Cerebellar cortex (tissue), 1 donor: ENCODE results near the gene P2RY4.
"Not testable (repeated sequence)": the region's sequence is repeated elsewhere in the genome, so short reads cannot be mapped to it uniquely, and the experiment has no call there.

Source experiments
- DNase-seq: peaks from one replicate; pipeline ENCODE4 v3.0.0-alpha.2; 2015; ENCODE audit warnings: low spot score

The P2RY4 gene

DNA sequence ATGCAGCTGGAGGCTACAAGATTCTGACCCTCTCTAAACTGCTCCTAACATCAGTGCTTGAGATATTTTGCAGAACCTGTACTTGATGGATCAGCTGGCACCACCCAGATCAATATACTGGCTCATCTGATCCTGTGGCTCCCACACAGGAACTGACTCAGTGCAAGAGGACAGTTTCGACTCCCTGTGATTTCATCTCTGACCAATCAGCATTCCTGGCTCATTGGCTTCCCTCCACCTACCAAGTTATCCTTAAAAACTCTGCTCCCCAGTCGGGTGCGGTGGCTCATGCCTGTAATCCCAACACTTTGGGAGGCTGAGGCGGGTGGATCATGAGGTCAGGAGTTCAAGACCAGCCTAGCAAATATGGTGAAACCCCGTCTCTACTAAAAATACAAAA, 16.4 kb downstream of the P2RY4 start:
- not testable (repeated sequence) for DNase-seq

DNA sequence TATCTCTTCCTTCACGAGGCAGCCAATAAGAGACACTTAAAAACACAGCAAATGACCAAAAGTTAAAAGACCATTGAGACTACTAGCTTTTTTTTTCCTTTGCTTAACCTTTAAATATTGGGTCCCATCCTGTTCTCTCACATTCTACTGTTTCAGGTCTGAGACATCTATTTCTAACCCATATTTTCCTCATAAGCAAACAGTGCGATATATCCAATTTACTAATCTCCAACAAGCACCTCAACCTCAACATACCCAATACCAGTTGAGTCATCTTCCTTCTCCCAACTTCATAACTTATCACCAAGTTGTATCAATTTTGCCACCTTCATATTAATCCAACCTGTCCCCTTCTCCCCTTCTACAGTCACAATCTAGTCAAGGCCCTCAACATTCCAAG, 18.5 kb downstream of the P2RY4 start:
- no peak for DNase-seq

DNA sequence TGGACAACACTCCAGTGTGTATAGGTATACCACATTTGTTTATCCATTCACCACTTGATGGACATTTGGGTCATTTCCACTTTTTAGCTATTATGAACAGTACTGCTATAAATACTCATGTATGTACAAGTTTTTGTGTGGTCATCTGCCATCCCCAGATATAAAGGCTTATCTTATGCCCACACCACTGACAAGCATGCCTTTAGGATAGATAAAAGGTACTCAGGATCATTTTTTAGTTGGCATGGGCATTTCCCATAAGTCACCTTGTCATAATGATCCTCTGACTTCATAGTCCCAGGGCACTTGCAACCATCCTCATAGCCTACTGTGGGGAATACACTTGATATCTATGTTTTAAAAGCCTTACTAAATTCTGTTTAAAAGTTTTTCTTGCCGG, 19.3 kb downstream of the P2RY4 start:
- no peak for DNase-seq

DNA sequence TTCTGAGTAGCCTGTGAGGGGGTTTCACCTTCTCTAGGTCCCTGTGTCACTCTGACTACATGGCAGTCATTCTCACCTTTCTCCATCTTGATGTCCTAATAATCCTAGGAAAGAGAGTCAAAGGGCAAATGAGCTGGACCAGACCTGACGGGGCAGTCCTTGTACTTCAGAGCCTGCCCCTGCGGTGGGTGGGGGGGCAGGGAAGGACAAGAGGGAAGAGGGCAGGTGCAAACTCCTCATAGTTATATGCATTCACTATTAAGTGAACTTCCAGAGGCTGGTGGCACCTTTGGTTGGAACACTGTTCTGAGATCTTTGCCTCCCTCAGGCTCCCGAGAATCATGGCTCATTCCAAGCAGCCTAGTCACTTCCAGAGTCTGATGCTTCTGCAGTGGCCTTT, 25.6 kb downstream of the P2RY4 start, which contains the start of gene AWAT1:
AWAT1 (plus strand) TSS at position 301 of the 400 bp plus-strand sequence; CDS start at position 342, 41 bp downstream.
- no peak for DNase-seq

DNA sequence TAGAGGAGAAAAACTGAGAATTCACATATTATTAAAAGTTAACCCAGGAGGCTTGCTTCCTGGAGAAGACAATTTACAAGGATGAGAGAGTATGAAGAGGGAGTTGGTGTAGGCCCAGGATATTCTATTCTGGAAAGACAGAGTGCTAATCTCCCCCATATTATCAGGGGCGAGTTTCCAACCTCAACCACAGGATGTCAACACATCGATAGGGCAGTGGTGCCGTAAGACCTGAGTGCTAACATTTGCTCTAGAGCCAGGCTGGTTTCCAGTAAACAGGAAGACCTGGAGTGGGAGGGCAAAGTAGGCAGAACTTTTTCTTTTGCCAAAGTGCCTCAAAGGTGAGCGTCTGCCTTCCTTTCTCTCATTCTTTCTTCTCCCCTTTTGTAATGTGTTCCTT, 28.3 kb downstream of the P2RY4 start:
- no peak for DNase-seq

DNA sequence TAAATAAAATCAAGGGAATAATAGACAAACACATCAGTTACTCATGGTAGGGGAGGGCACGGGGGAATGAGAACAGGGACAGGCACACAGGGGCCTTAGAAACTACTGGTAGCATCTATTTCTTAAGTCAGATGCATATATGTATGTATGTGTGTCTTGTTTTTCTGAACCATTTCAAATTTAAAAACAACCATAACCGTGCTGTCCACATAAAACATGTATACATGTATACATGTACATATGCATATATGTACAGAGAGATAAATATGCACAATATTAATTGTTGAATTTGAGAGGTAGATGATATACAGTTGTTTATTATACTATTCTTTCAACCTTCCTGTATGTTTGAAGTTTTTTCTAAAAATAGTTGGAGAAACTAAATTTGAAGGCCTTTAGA, 33.3 kb downstream of the P2RY4 start:
- DNase-seq: no peak

DNA sequence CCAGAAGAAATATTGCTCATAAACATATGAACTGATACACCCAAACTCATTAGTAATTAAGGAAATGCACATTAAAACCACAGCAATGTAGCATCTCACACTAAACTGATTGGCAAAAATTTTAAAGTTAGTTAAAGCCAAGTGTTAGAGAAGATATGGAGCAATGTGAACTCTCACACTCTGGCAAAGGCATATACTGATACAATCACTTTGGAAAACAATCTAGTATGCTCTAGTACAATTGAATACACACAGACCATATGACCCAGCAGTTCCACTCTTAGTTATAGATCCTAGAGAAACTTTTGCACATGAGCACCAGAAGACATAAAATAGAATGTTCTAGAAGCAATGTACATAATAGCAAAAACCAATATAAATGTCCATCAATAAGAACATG, 34.0 kb downstream of the P2RY4 start:
- DNase-seq: no peak

DNA sequence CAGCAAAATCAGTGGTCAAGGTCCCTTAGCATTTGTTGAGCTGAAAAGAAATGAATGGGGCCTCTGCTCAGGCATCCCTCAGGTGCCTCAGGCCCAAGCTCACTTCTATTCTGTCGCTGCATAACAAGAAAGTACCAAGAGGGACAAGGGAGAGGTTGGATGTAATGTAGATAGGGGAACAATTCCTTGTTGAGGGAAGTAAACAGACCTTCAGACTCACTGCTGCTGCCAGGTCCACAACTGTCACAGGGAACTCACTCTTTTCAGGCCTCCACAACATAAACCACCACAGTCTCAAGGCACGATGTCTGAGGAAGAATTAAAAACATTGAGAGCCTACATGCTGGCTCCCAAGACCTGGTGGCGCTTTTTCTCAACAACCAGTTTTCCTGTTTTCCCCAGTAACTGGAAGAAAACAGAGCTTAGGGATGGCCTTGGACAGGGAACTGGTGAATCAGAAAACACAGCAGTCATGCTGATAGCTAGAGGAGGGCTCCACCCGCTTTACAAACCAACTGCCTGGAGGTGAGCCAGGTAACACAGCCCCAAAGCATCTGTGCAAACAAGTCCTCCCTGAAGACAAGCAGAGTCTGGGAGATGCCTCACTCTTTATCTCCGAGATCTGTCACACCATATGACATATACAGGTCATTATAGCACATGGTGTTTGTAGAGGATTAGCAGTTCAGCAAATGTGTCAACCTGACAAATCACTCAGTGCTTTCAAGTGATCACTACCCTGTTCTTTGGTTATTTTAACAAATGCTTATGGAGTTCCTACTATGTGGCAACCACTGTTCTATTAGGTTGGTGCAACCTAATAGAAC, 39.9 kb downstream of the P2RY4 start:
- DNase-seq: no peak

DNA sequence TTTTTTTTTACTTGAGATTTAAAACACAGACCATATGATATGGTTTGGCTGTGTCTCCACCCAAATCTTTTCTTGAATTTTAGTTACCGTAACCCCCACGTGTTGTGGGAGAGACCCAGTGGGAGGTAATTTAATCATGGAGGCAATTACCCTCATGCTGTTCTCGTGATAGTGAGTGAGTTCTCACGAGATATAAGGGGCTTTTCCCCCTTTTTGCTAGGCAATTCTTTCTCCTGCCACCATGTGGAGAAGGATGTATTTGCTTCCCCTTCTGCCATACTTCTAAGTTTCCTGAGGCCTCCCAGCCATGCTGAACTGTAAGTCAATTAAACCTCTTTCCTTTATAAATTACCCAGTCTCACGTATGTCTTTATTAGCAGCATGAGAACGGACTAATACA, 50.4 kb downstream of the P2RY4 start:
- DNase-seq: not testable (repeated sequence)

DNA sequence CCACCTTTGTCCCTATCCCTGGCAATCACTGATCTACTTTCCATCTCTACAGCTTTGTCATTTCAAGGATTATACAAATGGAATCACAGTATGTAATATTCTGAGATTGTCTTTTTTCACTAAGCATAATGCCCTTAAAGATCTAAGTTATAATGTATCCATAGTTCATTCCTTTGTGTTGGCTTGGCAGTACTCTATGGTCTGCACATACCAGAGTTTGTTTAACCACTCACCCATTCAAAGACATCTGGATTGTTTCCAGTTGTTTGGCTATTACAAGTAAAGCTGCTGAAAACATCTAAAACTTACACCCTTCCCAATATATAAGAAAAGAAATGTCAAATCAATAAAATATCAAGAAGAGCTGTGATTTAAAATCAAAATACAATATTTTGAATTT, 51.5 kb downstream of the P2RY4 start:
- no peak for DNase-seq
